Amniotic epithelial cell (primary cell): ENCODE measurements around the gene ANKRD44.

Experiments used
- DNase-seq: peaks from one replicate; pipeline ENCODE4 v3.0.0-alpha.2; 2010; ENCODE audit warnings: low read depth

The ANKRD44 gene

DNA sequence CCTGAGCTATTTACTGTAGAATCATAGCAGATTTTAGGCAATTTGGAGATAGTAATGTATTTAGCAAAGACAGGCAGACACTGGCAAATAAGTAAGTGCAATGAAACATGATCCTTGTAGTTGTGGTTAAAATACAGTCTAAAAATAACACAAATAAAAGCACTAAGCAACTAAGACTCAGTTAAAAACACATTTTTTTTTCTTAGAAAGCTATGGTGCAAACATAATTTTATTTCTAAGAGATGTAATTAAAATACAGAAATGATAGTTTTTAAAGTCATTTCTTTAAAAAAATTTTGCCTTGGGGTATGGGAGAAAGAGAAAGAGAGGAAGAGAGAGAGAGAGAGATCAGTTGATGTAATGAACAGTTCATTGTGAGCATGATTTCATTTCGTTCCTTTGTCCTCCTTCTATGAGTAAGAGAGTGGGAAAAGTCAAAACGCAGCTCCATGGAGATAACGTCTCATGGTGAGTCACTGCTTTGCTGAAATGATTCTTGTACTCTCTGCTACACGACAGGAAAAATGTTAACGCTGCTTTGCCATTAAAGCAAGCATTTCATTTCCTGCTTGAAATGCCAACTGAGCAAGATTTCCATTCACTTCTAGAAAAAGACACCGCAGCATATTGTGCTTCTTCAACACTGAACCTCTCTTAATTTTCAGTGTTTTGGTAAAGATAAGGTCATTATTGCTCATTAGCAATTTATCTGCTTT, 322.8 kb downstream of the ANKRD44 start:
- peak; percentile 97 for DNase-seq

DNA sequence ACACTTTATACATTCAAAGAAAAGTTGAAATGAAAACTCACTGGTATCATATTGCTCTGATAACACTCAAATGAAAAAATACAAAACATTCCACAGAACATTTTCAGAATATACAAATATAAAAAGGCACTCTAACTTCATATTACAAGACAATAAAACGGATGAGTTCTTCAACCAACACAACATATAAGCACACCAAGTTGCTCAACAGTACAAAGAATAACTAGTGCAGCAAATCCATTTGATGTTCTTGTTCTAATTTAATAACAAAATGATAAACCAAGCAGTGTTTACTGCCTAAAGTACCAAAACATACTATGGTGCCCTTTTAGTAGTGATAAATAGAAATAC, 323.3 kb downstream of the ANKRD44 start:
- peak; percentile 45 for DNase-seq

DNA sequence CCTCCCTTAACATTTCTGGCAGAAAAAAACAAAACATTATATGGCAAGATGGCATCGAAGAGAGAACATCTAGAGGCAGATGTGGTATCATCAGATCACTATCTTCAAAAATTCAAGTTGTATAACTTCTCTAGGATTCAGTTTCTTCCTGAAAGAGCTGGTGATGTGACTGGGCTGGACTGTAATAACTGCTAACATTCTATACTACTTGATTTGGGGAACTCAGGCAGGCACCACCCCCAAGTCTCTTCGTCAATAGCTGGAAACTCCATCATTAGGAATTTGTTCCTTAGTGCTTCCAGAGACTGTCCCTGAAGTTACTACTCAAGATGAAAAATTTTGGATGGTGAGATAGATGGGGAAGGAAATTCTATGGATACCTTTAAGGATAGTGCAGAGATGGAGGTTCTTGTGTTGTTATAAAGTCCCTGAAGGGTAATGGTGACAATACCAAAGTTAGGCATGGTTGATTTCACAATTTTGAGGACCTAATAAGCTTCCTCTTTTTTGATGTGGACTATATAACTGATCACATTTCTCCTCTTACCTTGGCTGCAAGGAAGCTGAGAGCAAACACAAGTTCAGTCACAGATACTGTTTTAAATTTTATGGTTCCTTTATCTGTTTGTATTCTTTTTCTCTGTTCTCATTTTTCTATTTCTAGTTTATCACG, 324.9 kb downstream of the ANKRD44 start:
- DNase-seq: no peak

DNA sequence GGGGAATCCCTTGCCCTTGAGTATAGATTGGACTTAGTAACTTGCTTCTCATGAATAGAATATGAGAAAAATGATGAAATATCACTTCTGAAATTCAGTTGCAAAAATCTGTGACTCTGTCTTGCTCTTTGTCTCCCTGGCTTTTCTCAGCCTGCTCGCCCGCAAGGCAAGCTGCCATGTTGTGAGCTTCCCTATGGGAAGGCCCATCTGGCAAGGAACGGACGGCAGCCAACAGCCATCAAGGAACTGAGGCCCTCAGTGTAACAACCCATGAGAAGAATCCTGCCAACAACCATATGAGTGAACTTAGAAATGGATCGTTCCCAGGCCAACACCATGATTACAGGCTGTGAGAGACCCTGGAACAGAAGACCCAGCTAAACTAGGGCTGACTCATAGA, 325.7 kb downstream of the ANKRD44 start:
- no peak for DNase-seq

DNA sequence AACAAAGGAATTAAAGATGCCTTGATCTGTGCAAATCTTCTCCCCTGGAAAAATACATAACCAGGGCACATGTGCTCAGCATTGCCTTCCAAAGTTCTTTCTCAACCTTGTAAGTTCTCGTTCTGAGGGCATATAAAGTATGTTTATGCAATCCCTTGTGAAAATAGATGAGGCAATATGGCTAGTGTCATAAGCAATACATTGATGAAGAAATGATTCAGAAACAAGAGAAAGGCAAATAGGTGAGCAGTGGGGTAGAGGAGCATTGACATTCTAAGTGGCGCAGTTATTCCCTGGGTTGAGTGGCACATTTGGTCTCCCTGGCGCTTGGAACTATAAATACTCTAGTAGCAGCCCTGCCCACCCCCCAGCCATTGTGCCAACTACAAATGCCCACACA, 326.6 kb downstream of the ANKRD44 start:
- peak; percentile 65 for DNase-seq

DNA sequence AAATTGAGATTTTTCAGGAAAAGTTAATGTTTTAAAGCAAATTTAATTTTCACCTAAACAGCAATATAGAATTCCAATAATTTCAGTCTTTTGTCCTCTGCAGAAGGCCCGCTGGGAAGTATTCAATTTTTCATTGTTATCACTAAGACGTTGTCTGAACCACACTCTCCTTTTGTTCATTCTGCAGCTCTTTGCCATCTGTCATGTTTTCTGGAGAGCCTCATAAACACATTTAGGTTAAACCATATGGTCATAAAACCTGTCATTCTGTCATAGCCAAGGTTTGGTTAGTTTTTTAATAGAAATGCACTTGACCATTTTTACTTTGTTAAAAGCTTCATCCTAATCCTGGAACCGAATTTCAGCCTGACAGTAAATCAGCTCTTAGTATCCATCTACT, 330.1 kb downstream of the ANKRD44 start:
- DNase-seq: no peak

DNA sequence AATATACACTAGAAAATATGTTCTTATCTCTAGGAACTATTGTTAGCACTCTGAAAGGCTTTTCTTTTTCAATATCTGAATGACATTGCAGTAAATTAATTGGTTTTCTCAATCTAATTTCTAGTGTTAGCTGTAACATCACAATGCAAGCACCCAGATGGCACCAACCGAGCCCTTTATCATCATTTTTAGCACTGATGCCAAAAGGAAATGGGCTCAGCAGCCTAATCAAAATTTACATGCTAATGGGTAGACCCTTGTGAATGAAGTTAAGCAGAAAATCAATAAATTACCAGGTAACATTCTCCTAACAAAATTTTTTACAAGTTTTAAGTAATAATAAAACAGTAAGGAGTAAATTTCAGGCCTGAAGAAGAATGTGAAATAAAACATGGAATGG, 330.6 kb downstream of the ANKRD44 start:
- DNase-seq: no peak

DNA sequence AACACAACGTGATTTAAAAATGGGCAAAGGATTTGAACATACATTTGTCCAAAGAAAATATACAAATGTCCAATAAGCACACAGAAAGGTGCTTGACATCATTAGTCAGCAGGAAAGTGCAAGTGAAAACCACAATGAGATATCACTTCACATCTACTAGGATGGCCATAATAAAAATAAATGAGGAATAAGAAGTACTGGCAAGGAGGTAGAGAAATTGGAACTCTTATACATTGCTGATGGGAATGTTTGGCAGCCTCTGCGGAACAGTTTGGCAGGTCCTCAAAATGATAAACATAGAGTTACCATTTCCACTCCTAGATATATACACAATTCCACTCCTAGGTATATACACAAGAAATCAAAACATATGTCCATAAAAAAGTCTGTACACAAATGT, 333.1 kb downstream of the ANKRD44 start:
- DNase-seq: no peak

DNA sequence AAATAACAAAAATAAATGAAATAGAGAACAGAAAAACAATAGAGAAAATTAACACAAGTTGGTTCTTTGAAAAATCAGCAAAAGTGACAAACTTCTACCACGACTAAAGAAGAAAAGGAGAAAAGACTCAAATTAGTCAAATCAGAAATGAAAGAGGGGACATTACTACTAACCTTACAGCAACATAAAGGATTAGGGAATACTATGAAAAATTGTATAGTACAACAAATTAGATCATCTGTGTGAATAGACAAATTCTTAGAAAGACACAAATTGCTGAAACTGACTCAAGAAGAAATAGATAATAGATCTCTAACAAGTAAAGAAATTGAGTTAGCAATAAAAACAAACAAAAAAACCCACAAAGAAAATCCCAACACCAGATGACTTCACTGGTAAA, 335.6 kb downstream of the ANKRD44 start:
- no peak for DNase-seq

DNA sequence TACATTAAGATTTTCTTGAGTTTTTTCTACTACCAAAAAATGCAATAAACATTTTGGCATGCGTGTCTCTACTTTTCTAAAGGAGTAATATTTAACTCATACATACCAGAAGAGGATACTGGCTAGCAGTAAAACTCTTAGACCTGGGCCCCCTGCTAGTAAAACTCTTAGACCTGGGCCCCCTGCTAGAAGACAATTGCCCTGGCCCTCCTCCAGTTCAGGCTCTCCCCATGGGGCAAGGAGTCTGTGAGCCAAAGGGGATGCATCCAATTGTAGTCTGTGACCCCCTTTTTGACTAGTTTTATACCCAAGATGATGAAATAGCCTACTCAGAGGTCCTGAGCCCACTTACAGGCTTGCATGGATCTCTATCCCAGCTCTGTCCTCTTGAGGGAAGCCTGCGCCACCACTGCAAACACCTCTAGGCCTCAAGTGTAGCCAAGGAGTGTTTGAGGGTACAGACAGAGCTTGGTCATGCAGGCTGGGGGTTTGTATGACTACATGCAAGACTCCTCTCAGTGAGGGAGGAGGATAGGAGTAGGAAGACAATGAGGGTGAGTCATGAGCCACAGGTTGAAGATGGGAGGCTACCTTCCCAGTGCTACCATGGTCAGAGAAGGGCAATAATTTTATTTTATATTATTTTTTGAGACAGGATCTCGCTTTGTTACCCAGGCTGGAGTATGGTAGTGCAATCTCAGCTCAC, 338.9 kb downstream of the ANKRD44 start:
- DNase-seq: no peak

DNA sequence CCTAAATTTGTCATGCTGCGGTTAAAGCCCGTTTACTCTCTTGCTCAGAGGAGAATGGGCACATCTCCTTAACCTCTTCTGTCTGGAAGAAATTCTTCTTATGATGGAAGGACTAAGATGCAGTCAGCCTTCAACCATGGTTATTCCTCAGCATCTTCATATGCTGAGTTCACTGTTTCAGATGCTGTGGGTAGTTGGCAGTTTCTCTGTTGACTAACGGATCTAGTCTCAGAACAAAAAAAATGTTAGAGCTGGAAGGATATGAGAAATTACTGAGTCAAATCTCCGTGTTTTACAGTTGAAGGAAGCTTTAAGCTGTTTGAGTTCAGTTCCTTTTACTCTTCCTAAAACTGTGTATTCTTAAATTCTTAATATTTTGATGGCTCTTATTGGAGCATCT, 340.5 kb downstream of the ANKRD44 start:
- DNase-seq: no peak

DNA sequence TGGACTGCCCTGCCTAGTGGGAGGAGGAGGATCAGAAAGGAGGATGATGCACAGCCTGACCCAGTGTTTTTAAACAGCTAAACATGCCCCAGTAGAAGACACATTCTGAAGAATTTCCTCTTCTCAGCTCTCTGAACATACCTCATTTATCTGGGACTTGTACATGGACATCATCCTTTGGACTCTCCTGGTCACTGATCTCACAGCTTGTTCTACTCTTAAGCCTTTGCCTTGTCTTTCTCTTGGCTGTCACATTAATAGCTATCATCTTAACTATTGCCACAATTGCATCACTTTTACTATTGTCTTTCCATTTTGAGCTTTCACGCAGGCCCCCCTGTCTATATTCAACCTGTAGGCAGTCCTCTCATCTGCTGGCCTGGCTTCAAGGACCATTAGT, 342.1 kb downstream of the ANKRD44 start:
- no peak for DNase-seq

DNA sequence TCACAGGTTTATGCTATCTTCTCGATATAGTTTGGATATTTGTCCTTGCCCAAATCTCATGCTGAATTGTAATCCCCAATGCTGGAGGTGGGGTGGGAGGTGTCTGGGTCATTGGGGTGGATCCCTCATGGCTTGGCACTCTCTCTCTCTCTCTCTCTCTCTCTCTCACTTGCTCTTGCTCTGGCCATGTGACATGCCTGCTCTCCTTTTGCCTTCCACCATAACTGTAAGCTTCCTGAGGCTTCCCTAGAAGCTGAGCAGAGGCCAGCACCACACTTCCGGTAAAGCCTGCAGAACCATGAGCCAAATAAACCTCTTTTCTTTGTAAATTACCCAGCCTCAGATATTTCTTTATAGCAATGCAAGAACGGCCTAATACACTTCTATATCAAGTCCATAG, 342.8 kb downstream of the ANKRD44 start:
- no peak for DNase-seq

DNA sequence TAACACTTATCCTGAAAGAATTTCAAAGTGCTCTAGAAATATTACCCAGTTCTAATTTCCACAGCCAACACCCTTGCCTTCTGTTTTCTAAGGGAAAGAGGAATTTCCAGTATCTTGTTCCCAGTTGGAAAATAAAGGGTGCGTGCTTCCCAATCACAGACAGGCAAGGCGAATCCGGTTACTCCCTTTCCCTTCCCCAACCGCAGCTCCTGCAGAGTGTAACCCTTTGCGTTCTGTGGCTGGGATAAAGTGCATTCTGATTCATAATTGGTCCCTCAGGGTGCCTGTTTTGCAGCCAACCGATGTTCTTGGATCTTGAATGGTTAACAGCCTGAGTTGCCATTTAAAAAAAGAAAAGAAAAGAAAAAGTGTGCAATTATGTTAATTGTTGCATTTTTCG, 343.5 kb downstream of the ANKRD44 start:
- DNase-seq: peak; percentile 67

DNA sequence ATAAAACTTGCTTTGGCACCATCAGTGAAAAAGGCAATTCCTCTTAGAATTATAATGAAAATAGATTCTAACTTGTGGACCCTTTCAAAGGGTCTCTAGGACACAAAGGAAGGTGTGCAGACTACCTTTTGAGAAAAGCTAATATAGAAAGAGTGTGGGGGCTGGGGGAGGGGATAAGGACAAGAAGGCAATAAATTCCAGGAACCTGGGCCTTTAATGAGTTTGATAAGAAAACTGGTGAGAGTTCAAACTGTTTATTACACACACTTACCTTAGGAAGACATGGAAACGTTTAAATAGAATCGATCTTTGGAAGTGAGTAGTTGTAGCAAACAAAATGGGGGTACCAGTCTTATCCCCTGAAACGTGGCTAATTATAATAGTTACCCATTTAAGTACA, 344.5 kb downstream of the ANKRD44 start:
- no peak for DNase-seq

DNA sequence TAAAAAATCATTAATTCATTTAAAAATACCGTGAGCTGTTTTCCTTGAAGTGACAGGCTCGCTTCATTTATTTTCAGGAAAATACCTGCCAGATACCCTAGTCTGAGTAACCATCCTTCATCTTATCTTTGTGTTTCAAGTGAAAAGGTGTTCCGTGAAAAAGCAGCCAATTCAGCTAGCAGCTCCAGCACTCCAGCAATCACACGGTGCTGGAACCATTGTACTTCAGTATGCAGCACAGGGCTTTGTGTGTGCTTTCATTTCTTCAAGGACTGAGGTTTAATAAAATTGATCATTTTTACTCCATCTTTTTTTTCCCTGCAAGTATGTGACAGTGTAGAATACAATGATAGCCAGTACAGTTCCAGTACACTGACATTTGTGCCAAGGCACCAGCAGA, 344.9 kb downstream of the ANKRD44 start:
- DNase-seq: no peak

DNA sequence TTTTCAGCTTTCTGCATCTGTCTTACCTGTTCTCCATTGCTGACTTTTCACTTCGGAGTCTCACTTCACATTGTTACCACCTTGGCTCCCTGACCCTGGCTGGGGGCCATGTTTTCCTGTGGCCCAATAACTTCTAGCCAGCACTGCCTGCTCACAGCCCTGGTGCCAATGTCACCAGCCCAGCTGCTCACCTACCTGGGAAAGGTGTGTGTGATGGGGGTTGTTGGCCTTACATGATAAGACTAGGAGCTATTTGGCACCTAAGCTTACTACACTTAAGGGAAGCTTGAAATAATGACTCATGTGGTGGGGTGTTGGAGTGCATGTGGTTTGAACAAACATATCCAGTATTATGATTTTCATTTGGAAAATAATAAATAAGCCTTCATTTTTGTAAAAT, 346.6 kb downstream of the ANKRD44 start:
- no peak for DNase-seq

DNA sequence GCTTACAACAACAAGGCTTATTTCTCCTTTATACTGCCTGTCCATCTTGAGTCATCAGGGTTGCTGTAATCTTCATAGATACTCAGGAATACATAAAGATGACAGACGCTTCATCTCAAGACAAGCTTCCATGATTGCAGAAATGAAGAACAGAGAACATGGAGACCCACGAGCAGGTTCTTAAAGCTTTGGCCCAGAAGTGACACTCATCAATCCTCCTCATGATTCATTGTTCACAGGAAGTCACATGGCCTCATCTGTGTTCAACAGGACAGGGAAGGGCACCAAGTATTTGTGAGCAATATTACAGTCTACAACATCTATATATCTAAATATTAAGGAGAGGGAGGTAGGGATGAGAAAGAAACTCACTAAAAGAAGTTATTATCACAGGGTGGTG, 347.5 kb downstream of the ANKRD44 start:
- DNase-seq: peak; percentile 16

DNA sequence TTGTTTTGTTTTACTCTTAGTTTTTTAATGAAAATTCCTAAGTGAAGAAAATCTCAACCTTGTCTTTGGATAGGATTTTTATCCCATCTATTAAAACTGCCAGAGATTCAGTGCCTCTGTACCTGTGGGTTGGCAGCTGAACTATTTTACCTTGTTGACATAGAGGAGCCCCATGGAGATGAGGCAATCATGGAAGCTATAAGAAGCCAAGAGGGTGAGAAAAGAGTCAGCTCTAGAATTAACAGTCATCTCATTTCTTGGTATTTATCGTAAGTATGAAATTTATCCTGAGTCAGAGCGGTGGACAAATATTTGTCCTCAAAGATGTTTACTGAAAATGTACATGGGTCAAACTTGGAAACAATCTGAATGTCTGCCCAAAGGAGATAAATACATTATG, 348.3 kb downstream of the ANKRD44 start:
- no peak for DNase-seq

DNA sequence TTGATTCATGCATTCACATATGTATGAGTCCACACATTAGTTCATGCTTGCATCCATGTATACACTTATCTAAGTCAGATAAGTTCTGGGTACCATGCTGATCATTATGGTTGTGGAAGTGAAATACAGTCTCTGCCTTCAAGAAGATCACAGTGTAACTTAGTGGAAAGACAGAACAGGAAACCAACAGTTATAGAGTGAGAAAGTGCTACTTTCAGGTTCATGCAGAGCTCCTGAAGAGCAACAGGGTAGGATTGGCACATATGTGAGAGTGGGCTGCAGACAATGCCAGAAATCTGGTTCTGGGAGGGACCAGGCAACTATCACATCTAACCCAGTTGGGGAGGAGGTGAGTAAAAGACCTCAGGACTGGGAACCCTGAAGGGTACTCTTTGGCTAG, 348.7 kb downstream of the ANKRD44 start:
- no peak for DNase-seq

DNA sequence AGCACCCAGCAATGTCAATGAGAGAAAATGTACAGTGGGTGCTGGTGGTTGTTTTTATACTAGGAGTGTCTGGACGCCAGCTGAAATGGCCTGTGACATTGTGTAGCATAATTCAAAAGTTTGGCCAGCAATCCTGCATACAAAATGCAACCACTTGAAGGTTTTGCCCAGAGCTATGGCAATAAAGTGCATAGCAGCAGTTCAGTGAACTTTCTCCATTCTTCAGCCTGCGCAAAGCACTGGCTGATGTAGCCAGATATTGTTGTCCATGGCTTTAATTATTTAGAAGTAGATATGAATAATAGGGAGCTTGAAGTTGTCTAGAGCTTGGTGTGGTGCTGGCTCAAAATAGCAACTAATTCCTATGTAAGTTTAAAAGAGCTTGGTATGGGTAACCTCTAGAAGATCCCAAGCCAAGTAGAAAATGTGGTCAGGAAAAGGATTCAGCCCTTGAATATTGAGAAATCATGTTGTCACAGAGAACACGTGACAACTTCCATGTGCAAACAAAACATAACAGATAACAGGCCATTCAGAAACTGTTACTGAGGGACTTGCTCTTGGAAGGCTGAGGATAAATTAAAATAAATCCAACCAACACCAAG, 350.7 kb downstream of the ANKRD44 start:
- no peak for DNase-seq

DNA sequence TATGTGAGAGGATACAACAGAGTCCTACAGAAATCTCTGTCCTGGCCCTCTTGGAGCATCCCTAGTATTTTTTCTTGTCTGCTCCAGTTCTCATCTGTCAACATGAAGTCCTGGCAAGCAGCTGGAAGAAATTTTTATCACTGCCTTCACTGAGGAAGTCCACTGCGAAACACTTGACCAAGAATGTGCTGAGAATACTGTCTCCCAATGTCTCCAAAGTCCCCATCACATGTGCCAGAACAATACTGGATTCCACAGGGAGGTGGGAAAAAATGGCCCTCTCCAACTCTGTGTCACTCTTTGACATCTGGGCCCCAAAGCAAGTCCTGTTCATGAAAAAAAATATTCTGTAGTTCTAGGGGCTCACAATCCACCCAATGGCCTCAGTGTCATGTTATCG, 351.3 kb downstream of the ANKRD44 start:
- DNase-seq: no peak

DNA sequence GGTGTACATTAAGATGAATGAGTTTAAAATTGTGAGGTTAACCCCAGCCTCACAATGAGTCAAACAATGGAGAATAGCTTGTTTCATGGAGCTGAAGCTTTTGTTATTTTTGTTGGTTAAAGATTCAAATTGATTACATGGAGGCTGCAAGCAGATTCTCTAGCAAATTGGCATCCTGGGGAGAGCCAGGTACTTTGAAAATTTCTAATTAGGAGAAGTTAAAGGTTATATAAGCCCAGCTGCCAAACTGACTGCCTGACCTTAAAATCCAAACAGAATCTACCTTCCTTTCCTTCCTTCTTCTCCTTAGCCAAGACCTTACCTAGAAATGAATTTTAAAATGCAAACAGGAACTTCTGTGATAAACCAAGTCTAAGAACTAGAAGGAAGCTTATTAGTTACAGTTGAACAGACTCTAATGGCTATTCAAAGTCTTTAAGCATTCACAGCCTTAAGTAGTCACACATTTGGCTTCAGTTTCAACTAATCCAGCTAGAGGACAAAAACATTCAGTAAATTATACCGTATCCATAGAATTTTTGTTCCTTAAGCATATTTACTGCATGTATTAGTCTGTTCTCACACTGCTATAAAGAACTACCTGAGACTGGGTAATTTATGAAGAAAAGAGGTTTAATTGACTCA, 352.6 kb downstream of the ANKRD44 start:
- DNase-seq: no peak
